K562 (cell line): ENCODE data around the gene INPP5E. TPM values are rescaled to one million over a fixed set of nuclear protein-coding genes. Genes with fewer than 3 reads are reported as not detected.

ENCODE experiments used
- ATAC-seq: fragments of 200-7000 bp; cut with Tn5 transposase; 3 replicates; pipeline ENCODE4 v1.9.1; 2020; ENCODE audit warnings: moderate library complexity
- BruUV-seq: library from RNA; stranded (reverse); fragments of 400-500 nt; replicated peaks from 2 replicates; lab custom pipeline; 2021; lab: Mats Ljungman, UMichigan
- CTCF ChIA-PET: fragments of 300-600 bp; formaldehyde crosslinking; extraction: SDS; loops from one replicate; lab custom pipeline; 2021; ENCODE audit warnings: low intra/inter-chr PET ratio; lab: Yijun Ruan, JAX
- POLR2A ChIA-PET: fragments of 300-600, 350-650 bp; sonication (Branson Sonifier 250); formaldehyde crosslinking; extraction: SDS; loops from one replicate; lab custom pipeline; 2021; ENCODE audit warnings: antibody characterized with exemption, inconsistent platforms; lab: Yijun Ruan, JAX
- DNase-seq, 4 experiments: peaks; one replicate each; pipeline versions ENCODE4 v3.0.0 to v3.0.0-alpha.2; 2011 to 2018; ENCODE audit warnings: low spot score in 3 of 4, mixed read lengths in 3 of 4; ENCODE audit errors: extremely low read depth in 1 of 4
- FAIRE-seq: peaks from 2 replicates; lab custom pipeline; 2011; peaks lifted over from hg19 to GRCh38; lab: Jason Lieb, UNC
- H2AFZ ChIP-seq: 2 replicates; pipeline ENCODE4 v1.6.0; 2011; ENCODE audit warnings: low read depth, low read length, control low read depth, inconsistent platforms
- H3K27ac ChIP-seq: fragments of 200-600 bp; 3 replicates; pipeline ENCODE4 v1.8.0; 2011; ENCODE audit warnings: low read depth, mild to moderate bottlenecking, control low read depth, inconsistent platforms, low read length, moderate library complexity, mixed read lengths; ENCODE audit errors: extremely low read depth
- H3K27me3 ChIP-seq, 2 experiments: fragments of 300-600 bp in 1 of 2; 2 replicates in 1 of 2; 3 replicates in 1 of 2; pipeline versions ENCODE4 v1.6.0 to v1.8.0; 2011; ENCODE audit warnings: inconsistent platforms in 2 of 2, low read length in 2 of 2, mild to moderate bottlenecking in 1 of 2, mixed read lengths in 1 of 2, moderate library complexity in 1 of 2; ENCODE audit not compliant: control insufficient read depth in 2 of 2, insufficient read depth in 2 of 2
- H3K36me3 ChIP-seq: fragments of 300-600 bp; 3 replicates; pipeline ENCODE4 v1.8.0; 2011; ENCODE audit warnings: mild to moderate bottlenecking, low read length, inconsistent platforms; ENCODE audit not compliant: control insufficient read depth, insufficient read depth
- H3K4me1 ChIP-seq, 2 experiments: fragments of 200-600 bp in 1 of 2; replicated peaks in 1 of 2; 2 replicates in 1 of 2; 3 replicates in 1 of 2; pipeline versions ENCODE4 v1.5.1 to v1.8.0; 2011; ENCODE audit warnings: inconsistent platforms in 2 of 2, low read length in 2 of 2, mild to moderate bottlenecking in 1 of 2, mixed read lengths in 1 of 2, moderate library complexity in 1 of 2; ENCODE audit not compliant: control insufficient read depth in 2 of 2, insufficient read depth in 2 of 2
- H3K4me2 ChIP-seq: 2 replicates; pipeline ENCODE4 v1.6.1; 2011; ENCODE audit warnings: low read length, control low read depth, inconsistent platforms, mixed read lengths; ENCODE audit not compliant: insufficient read depth
- H3K4me3 ChIP-seq: fragments of 200-600 bp; sonication (generic), shearing (Covaris generic); 2 replicates; pipeline ENCODE4 v1.5.1; 2016; ENCODE audit warnings: control low read depth, inconsistent platforms
- H3K79me2 ChIP-seq: fragments of 200-600 bp; 3 replicates; pipeline ENCODE4 v1.8.0; 2011; ENCODE audit warnings: low read length, inconsistent platforms; ENCODE audit not compliant: control insufficient read depth, insufficient read depth
- H3K9ac ChIP-seq, 2 experiments: 2 replicates each; pipeline versions ENCODE4 v1.6.0 to v1.6.1; 2011; ENCODE audit warnings: low read depth in 2 of 2, low read length in 2 of 2, control low read depth in 1 of 2, inconsistent platforms in 1 of 2, mild to moderate bottlenecking in 1 of 2, mixed read lengths in 1 of 2; ENCODE audit not compliant: insufficient read depth in 1 of 2
- H3K9me1 ChIP-seq: one replicate; pipeline ENCODE4 v1.6.0; 2011; ENCODE audit warnings: inconsistent platforms, mild to moderate bottlenecking, low read length, moderate library complexity; ENCODE audit not compliant: control insufficient read depth, insufficient read depth
- H3K9me3 ChIP-seq: replicated peaks from 2 replicates; pipeline ENCODE4 v1.5.1; 2011; ENCODE audit warnings: low read depth, low read length, inconsistent platforms; ENCODE audit not compliant: control insufficient read depth, insufficient read depth
- H4K20me1 ChIP-seq: replicated peaks from 2 replicates; pipeline ENCODE4 v1.6.1; 2011; ENCODE audit warnings: low read length, inconsistent platforms, mixed read lengths; ENCODE audit not compliant: control insufficient read depth, insufficient read depth
- BRD9 ChIP-seq: fragments of 450-650 bp; IDR thresholded peaks from 2 replicates; pipeline ENCODE4 v1.6.1; 2018; ENCODE audit warnings: low read depth; ENCODE audit not compliant: partially characterized antibody
- KDM2B ChIP-seq: fragments of 250-450 bp; sonication (Bioruptor Pico); IDR thresholded peaks from 2 replicates; pipeline ENCODE4 v1.8.0; 2021; ENCODE audit warnings: mild to moderate bottlenecking, moderate library complexity
- PHF21A ChIP-seq: fragments of 450-650 bp; IDR thresholded peaks from 2 replicates; pipeline ENCODE4 v1.6.1; 2017; ENCODE audit warnings: low read depth, borderline replicate concordance
- POLR2G ChIP-seq: fragments of 200-400 bp; formaldehyde crosslinking; IDR thresholded peaks from 2 replicates; pipeline ENCODE4 v1.6.1; 2017; ENCODE audit warnings: low read depth, mild to moderate bottlenecking, antibody characterized with exemption, low read length, moderate library complexity
- RBFOX2 ChIP-seq: fragments of 200-400 bp; formaldehyde crosslinking; IDR thresholded peaks from 2 replicates; pipeline ENCODE4 v1.6.1; 2017; ENCODE audit warnings: low read depth, mild to moderate bottlenecking, low read length, moderate library complexity
- RNF2 ChIP-seq: sonication (generic); IDR thresholded peaks from 2 replicates; pipeline ENCODE4 v1.6.1; 2016
- STAT5A ChIP-seq: IDR thresholded peaks from 2 replicates; pipeline ENCODE4 v1.6.1; 2012; ENCODE audit warnings: low read length, inconsistent platforms, borderline replicate concordance
- ZBTB17 ChIP-seq: fragments of 450-650 bp; formaldehyde crosslinking; IDR thresholded peaks from 2 replicates; pipeline ENCODE4 v1.4.0; 2020; ENCODE audit warnings: mild to moderate bottlenecking
- ZNF282 ChIP-seq: sonication (generic); formaldehyde crosslinking; IDR thresholded peaks from 2 replicates; pipeline ENCODE4 v1.8.1; 2023; ENCODE audit warnings: missing genetic modification reagents
- ZNF3 ChIP-seq: fragments of 250-450 bp; sonication (Bioruptor Pico); IDR thresholded peaks from 2 replicates; pipeline ENCODE4 v1.5.0; 2021; ENCODE audit warnings: mild to moderate bottlenecking, moderate library complexity
- ZNF395 ChIP-seq: fragments of 200-800 bp; sonication (Bioruptor generic); IDR thresholded peaks from 2 replicates; pipeline ENCODE4 v1.6.1; 2017; ENCODE audit warnings: missing genetic modification characterization, missing compliant biosample characterization
- ZNF431 ChIP-seq: sonication (generic); formaldehyde crosslinking; IDR thresholded peaks from 2 replicates; pipeline ENCODE4 v1.8.0; 2022; ENCODE audit warnings: mild to moderate bottlenecking, missing genetic modification reagents
- ZNF717 ChIP-seq: fragments of 250-450 bp; sonication (Bioruptor Pico); IDR thresholded peaks from 2 replicates; pipeline ENCODE4 v1.5.0; 2021
- ZNF764 ChIP-seq: fragments of 250-450 bp; sonication (Bioruptor Pico); IDR thresholded peaks from 2 replicates; pipeline ENCODE4 v1.4.0; 2020; ENCODE audit warnings: low read depth, mild to moderate bottlenecking, moderate library complexity
- ZNF785 ChIP-seq: fragments of 250-450 bp; sonication (Bioruptor Pico); IDR thresholded peaks from 2 replicates; pipeline ENCODE4 v1.4.0; 2020; ENCODE audit warnings: mild to moderate bottlenecking
- WGBS: fragments of 100-300 bp; shearing (Covaris generic); methylation state at CpG from one replicate; pipeline ENCODE4 v1.1.6; 2016; ENCODE audit warnings: low coverage, mixed read lengths; ENCODE audit not compliant: insufficient coverage; ENCODE audit errors: missing lambda C conversion rate; 5-methylcytosine and 5-hydroxymethylcytosine counted together
- in situ Hi-C: fragments of 300-500 bp; cut with MboI; formaldehyde crosslinking; loops from 4 replicates; pipeline ENCODE4 v1.15.0; 2018; ENCODE audit warnings: inconsistent platforms, mixed read lengths
- intact Hi-C: fragments of 100-400 bp; cut with micrococcal nuclease; formaldehyde crosslinking; loops from 2 replicates; pipeline ENCODE4 v1.14.2; 2022
- polyA plus RNA-seq, 8 experiments: library from polyadenylated mRNA; depleted of rRNA in 4 of 8; stranded (reverse) in 5 of 8; unstranded in 3 of 8; fragments of >200 nt; fragmentation: Nextera tagmentation in 2 of 8; fragmentation: Illumina TruSeq in 1 of 8; extraction: Ambion mirVana in 2 of 8; extraction: Trizol in 1 of 8; gene quantifications; 2 replicates each; pipeline versions ENCODE4 v1.2.1 to v1.2.3, GENCODE V29; 2011 to 2014; ENCODE audit warnings: inconsistent platforms in 1 of 8, missing spikeins in 1 of 8
- total RNA-seq, 7 experiments: library from RNA; depleted of rRNA in 6 of 7; stranded (reverse); fragments of >200 nt in 6 of 7; fragmentation: Illumina TruSeq in 2 of 7; extraction: Trizol in 2 of 7; gene quantifications; 2 replicates each; pipeline versions ENCODE4 v1.2.1 to v1.2.3, GENCODE V29; 2011 to 2021; ENCODE audit warnings: low replicate concordance in 1 of 7

INPP5E gene
- total and polyA plus RNA-seq, 9 of the 15 experiments (the other 6 are each of a cell fraction or from before 2014, with no cell fraction given): 0.38 to 17.4 (median 4.9) TPM

DNA sequence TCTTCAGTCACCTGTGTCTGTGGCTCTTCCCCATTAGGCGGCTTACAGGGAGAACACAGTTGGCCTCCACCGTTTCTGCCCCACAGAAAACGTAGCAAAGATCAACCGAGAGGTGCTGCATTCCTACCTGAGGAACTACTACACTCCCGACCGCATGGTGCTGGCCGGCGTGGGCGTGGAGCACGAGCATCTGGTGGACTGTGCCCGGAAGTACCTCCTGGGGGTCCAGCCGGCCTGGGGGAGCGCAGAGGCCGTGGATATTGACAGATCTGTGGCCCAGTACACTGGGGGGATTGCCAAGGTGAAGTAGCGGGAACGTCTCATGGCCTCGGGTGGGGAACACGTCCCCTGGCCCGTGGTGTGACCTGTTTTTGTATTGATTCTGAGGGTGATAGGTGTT is 22.7 kb downstream of the INPP5E start:
- H4K20me1 ChIP-seq: no peaks in the 10 kb centered on the region; the same call in none of the 2 replicates
- no peak overlapping the region for H2AFZ ChIP-seq
- no peaks in the 10 kb centered on the region for H3K27me3 ChIP-seq
- peaks cover 2 to 8% of the 10 kb centered on the region in 2 experiments; a peak in 4 of 5 replicates for H3K4me1 ChIP-seq
- WGBS: 92% methylated on average over 13 of the region's 19 CpGs
- BruUV-seq: no TSS peak
- H3K4me3 ChIP-seq: no peak overlapping the region
- H3K27ac ChIP-seq: no peak overlapping the region
- in situ Hi-C loops (no loop called here), intact Hi-C loops (no loop called here)
- CTCF ChIA-PET: no interaction called here
- no peak for ATAC-seq
- H3K4me2 ChIP-seq: no peak overlapping the region
- no peak for FAIRE-seq
- H3K9me3 ChIP-seq: no peaks in the 10 kb centered on the region; the same call in 1 of the 2 replicates
- H3K36me3 ChIP-seq: peaks cover 96% of the 10 kb centered on the region
- POLR2A ChIA-PET: interaction anchor here (1.5 kb wide), 1 partner anchor 13 kb away, joined by 3 read pairs; no protein-coding TSS in a partner anchor
- peaks cover 27% of the 10 kb centered on the region for H3K79me2 ChIP-seq
- H3K9ac ChIP-seq: peak overlapping the region in 1 of 2 experiments; percentile 55; a peak in 1 of 4 replicates
- no peak for DNase-seq
- H3K9me1 ChIP-seq: no peaks in the 10 kb centered on the region
- TF ChIP-seq ZNF785 (CRISPR knock-in tag): no peak
- TF ChIP-seq RBFOX2: peak; percentile 40; the same call in 1 of the 2 replicates
- peak; percentile 59 for TF ChIP-seq POLR2G

- no peaks in the 10 kb centered on the region for H3K9me1 ChIP-seq
- no peak overlapping the region; a peak in 1 of 4 replicates for H3K9ac ChIP-seq
- ATAC-seq: no peak
- CTCF ChIA-PET: no interaction called here
- in situ Hi-C loops: no loop called here
- DNase-seq: no peak
- peaks cover 32% of the 10 kb centered on the region for H3K79me2 ChIP-seq
- H3K27ac ChIP-seq: no peak overlapping the region
- no peak overlapping the region for H3K4me2 ChIP-seq
- intact Hi-C loops: no loop called here
- no peak overlapping the region for H3K4me3 ChIP-seq
- peaks cover 6 to 8% of the 10 kb centered on the region in 2 experiments; a peak in 4 of 5 replicates for H3K4me1 ChIP-seq
- 96% methylated on average over 8 of the region's 8 CpGs for WGBS
- H4K20me1 ChIP-seq: no peaks in the 10 kb centered on the region; the same call in none of the 2 replicates
- no peak overlapping the region for H2AFZ ChIP-seq
- no TSS peak for BruUV-seq
- POLR2A ChIA-PET: interaction anchor here (1.5 kb wide), 1 partner anchor 14 kb away, joined by 3 read pairs; no protein-coding TSS in a partner anchor
- H3K9me3 ChIP-seq: no peaks in the 10 kb centered on the region; the same call in 1 of the 2 replicates
- no peaks in the 10 kb centered on the region for H3K27me3 ChIP-seq
- peaks cover 96% of the 10 kb centered on the region for H3K36me3 ChIP-seq
- no peak for FAIRE-seq
- TF ChIP-seq ZNF3 (CRISPR knock-in tag): no peak
- no peak for TF ChIP-seq ZNF717 (CRISPR knock-in tag)
- TF ChIP-seq ZNF764 (CRISPR knock-in tag): no peak
- TF ChIP-seq ZBTB17 (CRISPR knock-in tag): no peak
- no peak for TF ChIP-seq KDM2B (CRISPR knock-in tag)
- TF ChIP-seq PHF21A: no peak
- TF ChIP-seq BRD9: no peak
- no peak for TF ChIP-seq ZNF282 (CRISPR knock-in tag)
- TF ChIP-seq RNF2: no peak
- TF ChIP-seq STAT5A: no peak
- no peak for TF ChIP-seq ZNF395 (CRISPR knock-in tag)
- no peak for TF ChIP-seq ZNF431
Observed at GRCh38 chr9:136416427-136416826, 23.2 kb downstream of the INPP5E start.
